Glutamatergic neuron (in vitro differentiated cells): Measurements from ENCODE around the gene EHBP1L1. TPM values are rescaled to one million over a fixed set of nuclear protein-coding genes. Genes with fewer than 3 reads are reported as not detected.
A peak's percentile ranks its signal among the peaks of the same experiment; 100 is the strongest.

ENCODE experiments used
- DNase-seq: peaks from one replicate; pipeline ENCODE4 v3.0.0; 2022
- H3K27ac Mint-ChIP-seq: one replicate; pipeline ENCODE4 v1.8.0; 2020; ENCODE audit warnings: mild to moderate bottlenecking, mixed read lengths, inconsistent platforms; ENCODE audit not compliant: unreplicated experiment
- H3K27me3 Mint-ChIP-seq: one replicate; pipeline ENCODE4 v1.8.0; 2020; ENCODE audit warnings: mild to moderate bottlenecking, moderate library complexity, mixed read lengths, inconsistent platforms; ENCODE audit not compliant: unreplicated experiment
- H3K36me3 Mint-ChIP-seq: one replicate; pipeline ENCODE4 v1.8.0; 2020; ENCODE audit warnings: mild to moderate bottlenecking, mixed read lengths, inconsistent platforms; ENCODE audit not compliant: unreplicated experiment
- H3K4me1 Mint-ChIP-seq: one replicate; pipeline ENCODE4 v1.8.0; 2020; ENCODE audit warnings: mild to moderate bottlenecking, low read depth, mixed read lengths, inconsistent platforms; ENCODE audit not compliant: unreplicated experiment
- H3K4me3 Mint-ChIP-seq: one replicate; pipeline ENCODE4 v1.8.0; 2020; ENCODE audit warnings: mild to moderate bottlenecking, mixed read lengths, inconsistent platforms; ENCODE audit not compliant: unreplicated experiment
- H3K9me3 Mint-ChIP-seq: one replicate; pipeline ENCODE4 v1.8.0; 2020; ENCODE audit warnings: mild to moderate bottlenecking, moderate library complexity, mixed read lengths, inconsistent platforms; ENCODE audit not compliant: unreplicated experiment
- total RNA-seq: library from RNA; stranded (reverse); fragmentation: NEBNext Ultra II Directional; extraction: Animal tissue kit (Norgen Biotek cat#: 25700); gene quantifications from one replicate; pipeline ENCODE4 v1.2.1, GENCODE V29; 2021; ENCODE audit not compliant: unreplicated experiment
- TF ChIP-seq, protein P1 (sequence below): fragments of 200-600 bp; sonication (generic); IDR thresholded peaks from one replicate; pipeline ENCODE4 v1.5.0; 2021; ENCODE audit not compliant: partially characterized antibody, unreplicated experiment

Gene EHBP1L1
- total RNA-seq, 1 donor from 2014 or later, result 14.2 TPM

DNA sequence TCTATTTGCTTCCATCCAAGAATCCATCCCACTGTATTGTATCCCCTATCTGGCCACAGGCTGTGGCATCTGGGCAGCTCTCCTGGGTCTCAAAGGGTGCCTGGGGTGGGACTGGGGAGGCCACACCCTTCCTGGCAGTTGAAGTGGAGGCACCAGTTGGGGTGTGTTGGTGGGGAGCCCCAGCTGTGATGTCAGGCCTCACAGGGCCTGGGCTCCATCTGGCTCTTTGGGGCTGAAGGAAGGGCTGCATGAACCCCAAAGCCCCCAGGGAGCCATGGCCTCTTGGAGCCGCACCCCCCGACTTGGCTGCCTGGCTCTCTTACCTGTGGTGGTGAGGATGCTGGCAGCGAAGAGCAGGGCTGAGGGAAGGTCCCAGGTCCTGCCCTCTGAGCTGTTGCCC lies 19.3 kb downstream of the EHBP1L1 start:
- Mint-ChIP-seq H3K9me3 (peaks cover 6% of the 10 kb centered on the region), H3K36me3 (no peaks in the 10 kb centered on the region), H3K4me3 (peak overlapping the region; percentile 34), H3K27ac (no peak overlapping the region), H3K4me1 (peaks cover 8% of the 10 kb centered on the region), H3K27me3 (peaks cover 7% of the 10 kb centered on the region)
- DNase-seq, result no peak
- TF ChIP-seq, protein P1, sequence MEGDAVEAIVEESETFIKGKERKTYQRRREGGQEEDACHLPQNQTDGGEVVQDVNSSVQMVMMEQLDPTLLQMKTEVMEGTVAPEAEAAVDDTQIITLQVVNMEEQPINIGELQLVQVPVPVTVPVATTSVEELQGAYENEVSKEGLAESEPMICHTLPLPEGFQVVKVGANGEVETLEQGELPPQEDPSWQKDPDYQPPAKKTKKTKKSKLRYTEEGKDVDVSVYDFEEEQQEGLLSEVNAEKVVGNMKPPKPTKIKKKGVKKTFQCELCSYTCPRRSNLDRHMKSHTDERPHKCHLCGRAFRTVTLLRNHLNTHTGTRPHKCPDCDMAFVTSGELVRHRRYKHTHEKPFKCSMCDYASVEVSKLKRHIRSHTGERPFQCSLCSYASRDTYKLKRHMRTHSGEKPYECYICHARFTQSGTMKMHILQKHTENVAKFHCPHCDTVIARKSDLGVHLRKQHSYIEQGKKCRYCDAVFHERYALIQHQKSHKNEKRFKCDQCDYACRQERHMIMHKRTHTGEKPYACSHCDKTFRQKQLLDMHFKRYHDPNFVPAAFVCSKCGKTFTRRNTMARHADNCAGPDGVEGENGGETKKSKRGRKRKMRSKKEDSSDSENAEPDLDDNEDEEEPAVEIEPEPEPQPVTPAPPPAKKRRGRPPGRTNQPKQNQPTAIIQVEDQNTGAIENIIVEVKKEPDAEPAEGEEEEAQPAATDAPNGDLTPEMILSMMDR, result no peak

DNA sequence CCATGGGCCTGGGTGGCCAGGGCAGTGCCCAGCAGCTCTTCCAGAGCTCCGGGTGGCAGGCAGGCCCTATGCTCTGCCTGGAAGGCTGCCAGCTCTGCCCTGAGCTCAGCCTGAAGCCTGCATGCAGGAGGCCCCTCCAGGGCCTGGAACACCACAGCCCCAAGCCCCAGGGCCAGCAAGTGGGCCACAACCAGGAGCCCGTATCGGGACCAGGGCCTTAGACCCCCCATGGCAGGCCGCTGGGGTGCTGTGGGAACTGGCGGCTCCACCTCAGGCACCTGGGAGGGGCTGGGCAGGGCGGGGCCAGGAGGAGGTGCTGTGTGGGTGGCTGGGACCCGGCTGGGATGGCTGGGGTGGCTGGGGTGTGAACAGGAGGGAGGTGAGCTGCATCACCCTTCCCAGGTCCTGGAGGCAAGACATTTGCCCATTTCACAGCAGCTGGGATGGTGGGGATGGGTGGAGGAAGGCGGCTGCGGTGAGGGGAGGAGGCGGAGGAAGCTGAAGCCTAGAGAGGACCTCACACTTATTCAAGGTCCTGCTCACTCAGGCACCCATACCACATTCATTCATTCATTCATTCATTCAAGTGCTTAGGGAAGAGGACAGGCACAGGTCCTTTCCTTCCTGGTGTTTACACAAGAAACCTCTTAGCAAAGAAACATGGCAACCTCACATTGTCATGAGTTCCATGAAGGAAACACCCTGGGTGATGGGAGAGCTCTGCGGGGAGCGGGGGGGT lies 19.9 kb downstream of the EHBP1L1 start, which contains the start of gene KCNK7:
Gene KCNK7, minus strand, starts transcription at position 258 of the 739 bp plus-strand sequence. Its CDS starts 28 bp downstream, at position 230.
- peak within 1 kb of the TSS; percentile 34 for H3K4me3 Mint-ChIP-seq
- peaks cover 6% of the 10 kb centered on the region for H3K27me3 Mint-ChIP-seq
- no peak for DNase-seq
- TF ChIP-seq, protein P1, result no peak
- H3K36me3 Mint-ChIP-seq, result no peaks in the 10 kb centered on the region
- H3K27ac Mint-ChIP-seq, result no peak within 1 kb of the TSS
- peaks cover 6% of the 10 kb centered on the region for H3K4me1 Mint-ChIP-seq
- peaks cover 4% of the 10 kb centered on the region for H3K9me3 Mint-ChIP-seq

DNA sequence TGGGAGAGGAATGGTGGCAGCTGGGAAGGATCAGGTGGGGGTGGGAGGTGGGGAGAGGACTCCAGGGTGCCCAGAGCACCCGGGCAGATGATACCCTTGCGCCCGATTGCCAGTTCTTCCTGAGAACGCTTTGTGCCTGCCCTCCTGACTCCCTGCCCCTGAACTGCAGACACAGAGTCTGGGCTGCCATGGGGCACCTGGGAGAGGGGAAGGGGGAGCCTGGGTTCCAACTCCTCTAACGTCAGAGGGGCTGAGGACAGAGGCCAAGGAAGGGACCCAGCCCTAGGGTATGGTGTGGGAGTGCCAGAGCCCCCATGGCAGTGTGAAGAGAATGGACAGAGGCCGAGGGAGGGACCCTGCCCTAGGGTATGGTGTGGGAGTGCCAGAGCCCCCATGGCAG lies 20.7 kb downstream of the EHBP1L1 start:
- H3K4me1 Mint-ChIP-seq, result peaks cover 2% of the 10 kb centered on the region
- DNase-seq, result no peak
- H3K9me3 Mint-ChIP-seq, result peaks cover 2% of the 10 kb centered on the region
- H3K36me3 Mint-ChIP-seq, result no peaks in the 10 kb centered on the region
- H3K27me3 Mint-ChIP-seq, result peaks cover 6% of the 10 kb centered on the region
- TF ChIP-seq, protein P1, result no peak
- no peak overlapping the region for H3K27ac Mint-ChIP-seq
- H3K4me3 Mint-ChIP-seq, result no peak overlapping the region

DNA sequence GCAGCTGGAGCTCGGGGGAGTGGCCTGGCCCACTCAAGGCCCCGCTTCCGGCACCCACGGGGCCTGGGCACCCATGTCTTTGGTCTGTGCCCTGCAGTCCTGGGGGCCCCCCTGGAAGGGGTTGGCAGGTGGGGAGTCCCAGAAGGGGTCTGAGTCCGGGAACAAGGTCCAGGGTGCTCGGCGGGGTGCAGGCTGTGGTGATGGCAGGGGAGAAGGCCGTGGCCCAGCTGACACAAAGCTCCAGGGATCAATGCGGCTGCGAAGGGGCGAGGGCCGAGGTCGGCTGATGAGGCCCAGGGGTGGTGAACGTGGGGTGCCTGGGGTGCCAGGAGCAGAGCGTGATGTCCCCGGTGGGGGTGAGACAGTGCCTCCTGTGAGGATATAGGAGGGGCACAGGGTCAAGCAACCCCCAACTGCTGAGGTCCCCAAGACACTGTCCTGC lies 22.4 kb downstream of the EHBP1L1 start:
- TF ChIP-seq, protein P1, result no peak
- H3K36me3 Mint-ChIP-seq, result no peaks in the 10 kb centered on the region
- H3K4me1 Mint-ChIP-seq, result peaks cover 3% of the 10 kb centered on the region
- peaks cover 2% of the 10 kb centered on the region for H3K9me3 Mint-ChIP-seq
- no peak overlapping the region for H3K4me3 Mint-ChIP-seq
- no peak for DNase-seq
- H3K27me3 Mint-ChIP-seq, result peaks cover 4% of the 10 kb centered on the region
- no peak overlapping the region for H3K27ac Mint-ChIP-seq
